Karpas-422 (cell line): ENCODE data around the gene RAB11FIP5. TPM values are rescaled to one million over a fixed set of nuclear protein-coding genes. Genes with fewer than 3 reads are reported as not detected.
A peak's percentile ranks its signal among the peaks of the same experiment; 100 is the strongest.

Experiments used
- DNase-seq: peaks from one replicate; pipeline ENCODE4 v3.0.0-alpha.2; 2015
- H2AFZ ChIP-seq: fragments of 200-600 bp; sonication (generic); 2 replicates; pipeline ENCODE4 v1.6.1; 2014; ENCODE audit warnings: antibody characterized with exemption, low read length, mixed read lengths
- H3K27ac ChIP-seq: fragments of 200-600 bp; sonication (generic); 2 replicates; pipeline ENCODE4 v1.5.1; 2014; ENCODE audit warnings: mild to moderate bottlenecking, low read length, moderate library complexity
- H3K27me3 ChIP-seq: fragments of 200-600 bp; sonication (generic); 2 replicates; pipeline ENCODE4 v1.6.1; 2014; ENCODE audit warnings: low read length, mixed read lengths
- H3K36me3 ChIP-seq: fragments of 200-600 bp; sonication (generic); 2 replicates; pipeline ENCODE4 v1.6.1; 2014; ENCODE audit warnings: low read length, mixed read lengths; ENCODE audit not compliant: insufficient read depth
- H3K4me1 ChIP-seq: fragments of 200-600 bp; sonication (generic); 2 replicates; pipeline ENCODE4 v1.6.1; 2014; ENCODE audit warnings: mild to moderate bottlenecking, low read length, mixed read lengths
- H3K4me2 ChIP-seq: fragments of 200-600 bp; sonication (generic); 2 replicates; pipeline ENCODE4 v1.6.1; 2014; ENCODE audit warnings: low read length, low read depth, mild to moderate bottlenecking; ENCODE audit not compliant: poor library complexity, severe bottlenecking
- H3K4me3 ChIP-seq: fragments of 200-600 bp; sonication (generic); 2 replicates; pipeline ENCODE4 v1.5.1; 2014; ENCODE audit warnings: mild to moderate bottlenecking, antibody characterized with exemption, low read length, mixed read lengths
- H3K79me2 ChIP-seq: fragments of 200-600 bp; sonication (generic); 2 replicates; pipeline ENCODE4 v1.6.1; 2014; ENCODE audit warnings: mild to moderate bottlenecking, low read length, mixed read lengths
- H3K9ac ChIP-seq: fragments of 200-600 bp; sonication (generic); 2 replicates; pipeline ENCODE4 v1.6.0; 2014; ENCODE audit warnings: low read length
- H3K9me2 ChIP-seq: fragments of 200-600 bp; sonication (generic), shearing (Covaris generic); replicated peaks from 2 replicates; pipeline ENCODE4 v1.6.0; 2014; ENCODE audit warnings: mild to moderate bottlenecking, low read length, moderate library complexity; ENCODE audit not compliant: insufficient read depth
- H3K9me3 ChIP-seq: fragments of 300-700, 200-600 bp; sonication (generic); 2 replicates; pipeline ENCODE4 v1.6.1; 2014; ENCODE audit warnings: low read length, mixed read lengths
- H4K20me1 ChIP-seq: fragments of 200-600 bp; sonication (generic); 2 replicates; pipeline ENCODE4 v1.6.1; 2014; ENCODE audit warnings: mild to moderate bottlenecking, antibody characterized with exemption, low read length, low read depth; ENCODE audit not compliant: insufficient read depth
- total RNA-seq: library from RNA; depleted of rRNA; stranded (reverse); fragments of >200 nt; shearing (Covaris generic); gene quantifications from 2 replicates; pipeline ENCODE4 v1.2.3, GENCODE V29; 2014; ENCODE audit warnings: low replicate concordance; rRNA removed

RAB11FIP5 gene
- 0.14 TPM in 1 of 2 replicates, not detected in the other for total RNA-seq

GRCh38 chr2:73112913-73113854 lies at the start of gene RAB11FIP5:
Gene RAB11FIP5, minus strand, starts transcription at chr2:73112948. Its CDS starts 171 bp downstream, at chr2:73112777.
- Histone ChIP-seq H3K4me3 (peak within 1 kb of the TSS; percentile 51), H3K9me2 (no peaks in the 10 kb centered on the region), H3K79me2 (no peaks in the 10 kb centered on the region), H3K27me3 (no peaks in the 10 kb centered on the region), H3K4me2 (peak within 1 kb of the TSS; percentile 60), H4K20me1 (no peaks in the 10 kb centered on the region), H3K36me3 (no peaks in the 10 kb centered on the region), H2AFZ (no peak within 1 kb of the TSS), H3K4me1 (peaks cover 10% of the 10 kb centered on the region), H3K9ac (0 out of 2 replicates have a peak within 1 kb of the TSS, but pooled peaks have one; percentile 32), H3K9me3 (no peaks in the 10 kb centered on the region), H3K27ac (no peak within 1 kb of the TSS)
- DNase-seq, result peak; percentile 63

GRCh38 chr2:73156539-73157124 lies 43.9 kb upstream of the RAB11FIP5 start:
- no peak for DNase-seq
- no peaks in the 10 kb centered on the region for H3K79me2 ChIP-seq
- no peak overlapping the region for H2AFZ ChIP-seq

DNA sequence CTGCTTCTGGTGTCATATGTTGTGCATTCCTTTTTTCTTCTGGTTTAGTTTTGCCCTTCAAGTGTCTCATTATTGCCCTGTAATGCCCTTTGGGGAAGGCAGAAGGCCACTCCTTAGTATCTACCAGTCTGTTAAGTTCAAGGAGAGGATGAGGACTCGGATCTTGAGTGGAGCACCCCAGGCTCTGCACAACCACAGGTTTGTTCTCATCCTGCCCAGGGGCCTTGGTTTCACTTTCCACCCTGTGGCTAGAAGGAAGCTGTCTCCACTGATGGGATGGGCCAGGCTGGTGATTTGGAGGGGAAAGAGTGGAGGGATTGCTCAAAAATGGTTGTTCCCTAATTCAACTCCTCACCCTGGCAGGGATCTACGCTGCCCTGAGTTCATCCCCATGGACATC lies 30.2 kb upstream of the RAB11FIP5 start:
- Histone ChIP-seq H3K9me3 (no peaks in the 10 kb centered on the region), H3K79me2 (no peaks in the 10 kb centered on the region), H2AFZ (no peak overlapping the region), H3K36me3 (no peaks in the 10 kb centered on the region), H3K27me3 (no peaks in the 10 kb centered on the region), H3K27ac (no peak overlapping the region), H3K4me2 (no peak overlapping the region), H3K4me1 (no peaks in the 10 kb centered on the region), H3K9ac (no peak overlapping the region), H3K4me3 (no peak overlapping the region), H4K20me1 (no peaks in the 10 kb centered on the region), H3K9me2 (no peaks in the 10 kb centered on the region)
- DNase-seq, result no peak

More at GRCh38 chr2:73156539-73157124, 43.9 kb upstream of the RAB11FIP5 start:
- Histone ChIP-seq H3K9me3 (no peaks in the 10 kb centered on the region), H3K27ac (no peak overlapping the region), H3K36me3 (no peaks in the 10 kb centered on the region), H3K4me2 (no peak overlapping the region), H3K4me3 (no peak overlapping the region), H3K27me3 (no peaks in the 10 kb centered on the region), H3K9ac (no peak overlapping the region), H3K4me1 (no peaks in the 10 kb centered on the region), H3K9me2 (no peaks in the 10 kb centered on the region), H4K20me1 (no peaks in the 10 kb centered on the region)

DNA sequence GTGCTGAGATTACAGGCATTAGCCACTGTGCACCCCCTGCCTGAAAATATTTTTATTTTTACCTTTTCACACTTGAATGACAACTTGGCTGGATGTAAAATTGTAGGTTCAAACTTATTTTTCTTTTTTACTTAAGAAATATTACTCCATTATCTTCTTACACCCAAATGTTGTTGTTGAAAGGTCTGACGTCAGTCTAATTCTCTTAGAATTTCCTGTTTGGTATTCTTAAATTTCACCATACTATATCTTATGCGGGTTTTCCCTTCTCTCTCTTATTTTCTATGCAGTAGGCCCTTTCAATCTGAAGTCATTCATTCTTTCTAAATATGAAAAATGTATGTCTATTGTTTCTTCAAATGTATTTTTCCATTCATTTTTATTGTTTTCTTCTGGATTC lies 29.1 kb upstream of the RAB11FIP5 start:
- H3K4me2 ChIP-seq, result no peak overlapping the region
- no peaks in the 10 kb centered on the region for H3K4me1 ChIP-seq
- H3K36me3 ChIP-seq, result no peaks in the 10 kb centered on the region
- H3K9ac ChIP-seq, result no peak overlapping the region
- no peak for DNase-seq
- H3K9me2 ChIP-seq, result no peaks in the 10 kb centered on the region
- H3K4me3 ChIP-seq, result no peak overlapping the region
- no peaks in the 10 kb centered on the region for H4K20me1 ChIP-seq
- H3K27me3 ChIP-seq, result no peaks in the 10 kb centered on the region
- H3K27ac ChIP-seq, result no peak overlapping the region
- H2AFZ ChIP-seq, result no peak overlapping the region
- H3K79me2 ChIP-seq, result no peaks in the 10 kb centered on the region
- no peaks in the 10 kb centered on the region for H3K9me3 ChIP-seq

DNA sequence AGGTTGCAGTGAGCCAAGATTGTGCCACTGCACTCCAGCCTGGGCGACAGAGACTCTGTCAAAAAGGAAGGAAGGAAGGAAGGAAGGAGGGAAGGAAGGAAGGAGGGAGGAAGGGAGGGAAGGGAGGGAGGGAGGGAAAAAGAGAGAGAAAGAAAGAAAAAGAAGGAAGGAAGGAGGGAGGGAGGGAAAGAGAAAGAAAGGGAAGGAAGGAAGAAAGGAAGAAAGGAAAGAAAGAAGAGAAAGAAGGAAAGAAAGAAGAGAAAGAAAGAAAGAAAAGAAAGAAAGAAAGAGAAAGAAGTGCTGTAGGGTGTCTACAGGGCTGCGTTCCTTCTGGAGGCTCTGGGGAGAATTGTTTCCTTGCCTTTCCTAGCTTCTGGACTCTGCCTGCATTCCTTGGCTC lies 22.5 kb upstream of the RAB11FIP5 start:
- H4K20me1 ChIP-seq, result no peaks in the 10 kb centered on the region
- DNase-seq, result no peak
- no peak overlapping the region for H3K9ac ChIP-seq
- no peaks in the 10 kb centered on the region for H3K79me2 ChIP-seq
- H3K27ac ChIP-seq, result no peak overlapping the region
- H3K36me3 ChIP-seq, result no peaks in the 10 kb centered on the region
- no peak overlapping the region for H3K4me3 ChIP-seq
- H3K4me1 ChIP-seq, result no peaks in the 10 kb centered on the region
- no peaks in the 10 kb centered on the region for H3K27me3 ChIP-seq
- H2AFZ ChIP-seq, result no peak overlapping the region
- H3K4me2 ChIP-seq, result no peak overlapping the region
- H3K9me2 ChIP-seq, result no peaks in the 10 kb centered on the region
- no peaks in the 10 kb centered on the region for H3K9me3 ChIP-seq

DNA sequence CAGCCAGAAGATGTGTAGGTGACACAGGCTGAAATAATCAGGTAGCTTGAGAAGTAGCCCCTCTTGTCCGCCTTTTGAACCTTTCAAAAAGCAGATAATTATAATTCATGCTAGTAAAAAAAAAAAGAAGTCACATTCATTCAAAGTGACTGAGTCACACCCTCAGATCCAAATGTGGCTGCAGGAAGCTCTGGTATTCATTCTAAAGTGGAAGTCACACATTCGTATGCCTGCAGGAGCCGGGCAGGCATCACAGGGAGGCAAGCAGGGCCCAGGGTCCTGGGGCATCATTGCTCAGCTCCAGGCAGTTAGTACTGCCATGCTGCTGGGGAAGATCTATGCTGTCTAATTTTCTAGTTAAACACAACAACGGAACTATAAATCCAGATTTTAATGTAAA lies 21.7 kb upstream of the RAB11FIP5 start:
- Histone ChIP-seq H3K79me2 (no peaks in the 10 kb centered on the region), H3K27me3 (no peaks in the 10 kb centered on the region), H3K4me1 (no peaks in the 10 kb centered on the region), H3K9me3 (no peaks in the 10 kb centered on the region), H3K9me2 (no peaks in the 10 kb centered on the region), H3K9ac (no peak overlapping the region), H3K4me2 (no peak overlapping the region), H3K36me3 (no peaks in the 10 kb centered on the region), H2AFZ (no peak overlapping the region), H4K20me1 (no peaks in the 10 kb centered on the region), H3K27ac (no peak overlapping the region), H3K4me3 (no peak overlapping the region)
- no peak for DNase-seq

GRCh38 chr2:73133566-73134197 lies 20.9 kb upstream of the RAB11FIP5 start:
- H3K4me2 ChIP-seq, result no peak overlapping the region
- H3K9ac ChIP-seq, result no peak overlapping the region
- H3K79me2 ChIP-seq, result no peaks in the 10 kb centered on the region
- H2AFZ ChIP-seq, result no peak overlapping the region
- H3K27ac ChIP-seq, result no peak overlapping the region
- H4K20me1 ChIP-seq, result no peaks in the 10 kb centered on the region
- DNase-seq, result no peak
- H3K9me2 ChIP-seq, result no peaks in the 10 kb centered on the region
- H3K27me3 ChIP-seq, result no peaks in the 10 kb centered on the region
- H3K9me3 ChIP-seq, result no peaks in the 10 kb centered on the region
- no peaks in the 10 kb centered on the region for H3K4me1 ChIP-seq
- no peaks in the 10 kb centered on the region for H3K36me3 ChIP-seq
- no peak overlapping the region for H3K4me3 ChIP-seq

DNA sequence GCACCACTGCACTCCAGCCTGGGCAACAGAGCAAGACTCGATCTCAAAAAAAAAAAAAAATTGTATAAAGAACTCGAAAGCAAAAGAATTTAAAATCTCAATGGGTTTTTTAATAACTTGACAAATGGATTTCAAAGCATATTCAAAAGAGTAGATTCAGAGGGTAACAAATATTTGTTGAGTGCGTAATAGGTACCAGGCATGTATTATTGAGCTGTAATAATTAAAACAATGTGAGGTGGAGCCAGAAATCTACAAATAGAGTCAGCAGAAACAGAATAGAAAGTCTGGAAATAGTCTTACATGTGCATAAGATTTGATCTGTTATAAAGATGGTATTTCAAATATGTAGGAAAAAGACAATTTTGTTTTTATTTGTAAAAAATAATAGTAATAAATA lies 19.1 kb upstream of the RAB11FIP5 start:
- H3K27me3 ChIP-seq, result no peaks in the 10 kb centered on the region
- H3K4me1 ChIP-seq, result no peaks in the 10 kb centered on the region
- H3K9me2 ChIP-seq, result no peaks in the 10 kb centered on the region
- H4K20me1 ChIP-seq, result no peaks in the 10 kb centered on the region
- H3K9ac ChIP-seq, result no peak overlapping the region
- H2AFZ ChIP-seq, result no peak overlapping the region
- no peak overlapping the region for H3K4me2 ChIP-seq
- no peaks in the 10 kb centered on the region for H3K9me3 ChIP-seq
- no peaks in the 10 kb centered on the region for H3K36me3 ChIP-seq
- H3K4me3 ChIP-seq, result no peak overlapping the region
- no peaks in the 10 kb centered on the region for H3K79me2 ChIP-seq
- DNase-seq, result no peak
- H3K27ac ChIP-seq, result no peak overlapping the region
